GM20431 (cell line): Measurements from ENCODE around the gene PLA2G15.

Source experiments
- in situ Hi-C: fragments of 300-500 bp; cut with MseI, MboI; formaldehyde crosslinking; loops from one replicate; pipeline ENCODE4 v1.15.0; 2020; ENCODE audit warnings: low sequenced_read_pairs; ENCODE audit not compliant: unreplicated experiment

PLA2G15 gene

GRCh38 chr16:68249371-68249770 lies 4.2 kb downstream of the PLA2G15 start:
- in situ Hi-C loops: no loop called here

GRCh38 chr16:68250951-68251350 lies 5.8 kb downstream of the PLA2G15 start:
- in situ Hi-C loops: loop anchor here (10.0 kb wide), 1 partner anchor 74 kb away; no protein-coding TSS in a partner anchor

- in situ Hi-C loops: loop anchor here (10.0 kb wide), 1 partner anchor 73 kb away; no protein-coding TSS in a partner anchor
These were observed 6.7 kb downstream of the PLA2G15 start for GRCh38 chr16:68251832-68252231.

GRCh38 chr16:68252383-68252782 lies 7.2 kb downstream of the PLA2G15 start:
- in situ Hi-C loops: loop anchor here (10.0 kb wide), 1 partner anchor 72 kb away; no protein-coding TSS in a partner anchor

GRCh38 chr16:68253721-68254120 lies 8.5 kb downstream of the PLA2G15 start:
- in situ Hi-C loops: loop anchor here (10.0 kb wide), 1 partner anchor 71 kb away; no protein-coding TSS in a partner anchor

- in situ Hi-C loops: loop anchor here (10.0 kb wide), 1 partner anchor 69 kb away; no protein-coding TSS in a partner anchor
These were observed 10.5 kb downstream of the PLA2G15 start for GRCh38 chr16:68255712-68256111.

- in situ Hi-C loops: loop anchor here (10.0 kb wide), 1 partner anchor 67 kb away; no protein-coding TSS in a partner anchor
These were observed 12.2 kb downstream of the PLA2G15 start for GRCh38 chr16:68257251-68257905.

- in situ Hi-C loops: loop anchor here (10.0 kb wide), 1 partner anchor 67 kb away; no protein-coding TSS in a partner anchor
These were observed 13.0 kb downstream of the PLA2G15 start for GRCh38 chr16:68257906-68258800.

- in situ Hi-C loops: loop anchor here (10.0 kb wide), 1 partner anchor 66 kb away; no protein-coding TSS in a partner anchor
These were observed 14.0 kb downstream of the PLA2G15 start for GRCh38 chr16:68259007-68259825.

GRCh38 chr16:68263559-68264127 lies 18.5 kb downstream of the PLA2G15 start:
- in situ Hi-C loops: no loop called here

GRCh38 chr16:68264128-68265077 lies 19.2 kb downstream of the PLA2G15 start, which contains the start of gene SLC7A6:
SLC7A6 (plus strand) TSS chr16:68264526; CDS start chr16:68274727, 10,201 bp downstream.
- in situ Hi-C loops: no loop called here

GRCh38 chr16:68265078-68265920 lies 20.1 kb downstream of the PLA2G15 start:
- in situ Hi-C loops: no loop called here

- in situ Hi-C loops: no loop called here
These were observed 22.6 kb downstream of the PLA2G15 start for GRCh38 chr16:68267612-68268405.

- in situ Hi-C loops: no loop called here
These were observed 24.6 kb downstream of the PLA2G15 start for GRCh38 chr16:68269793-68270192.

GRCh38 chr16:68270353-68270752 lies 25.2 kb downstream of the PLA2G15 start:
- in situ Hi-C loops: no loop called here

- in situ Hi-C loops: no loop called here
These were observed 27.5 kb downstream of the PLA2G15 start for GRCh38 chr16:68272507-68273209.
